Vagina (tissue), 2 donors: ENCODE results near the gene BIRC5.

ENCODE experiments used
- CTCF ChIP-seq, 3 experiments: fragments of 450-650 bp in 2 of 3; fragments of 200-600 bp in 1 of 3; sonication (generic) in 1 of 3; IDR thresholded peaks; one replicate each; pipeline ENCODE4 v1.5.1; 2017 to 2019; ENCODE audit warnings: antibody characterized with exemption in 3 of 3, mild to moderate bottlenecking in 2 of 3, moderate library complexity in 2 of 3
- POLR2A ChIP-seq, 2 donors: fragments of 450-650 bp; IDR thresholded peaks; one replicate each; pipeline ENCODE4 v1.6.1; 2017; ENCODE audit warnings: antibody characterized with exemption in 2 of 2, mild to moderate bottlenecking in 2 of 2, moderate library complexity in 2 of 2
- POLR2AphosphoS5 ChIP-seq, 2 donors: sonication (generic); formaldehyde crosslinking; IDR thresholded peaks; one replicate each; pipeline ENCODE4 v1.9.0; 2017; ENCODE audit warnings: antibody characterized with exemption in 2 of 2, mild to moderate bottlenecking in 2 of 2, low read depth in 1 of 2; ENCODE audit not compliant: insufficient read depth in 1 of 2

GRCh38 chr17:78256707-78257591, 42.9 kb downstream of the BIRC5 start:
- TF ChIP-seq CTCF (IDR thresholded peaks at IDR 0.05) (no peak), POLR2A (IDR thresholded peaks at IDR 0.05) (no peak), POLR2AphosphoS5 (IDR thresholded peaks at IDR 0.05; ENCODE audit: insufficient read depth in 1 of 2, low read depth in 1 of 2) (no peak)
